ENCODE data around the gene PLEKHG7. TPM values are rescaled to one million over a fixed set of nuclear protein-coding genes. Genes with fewer than 3 reads are reported as not detected.

The PLEKHG7 gene
- total RNA-seq, 1 donor from 2014 or later = not detected

DNA sequence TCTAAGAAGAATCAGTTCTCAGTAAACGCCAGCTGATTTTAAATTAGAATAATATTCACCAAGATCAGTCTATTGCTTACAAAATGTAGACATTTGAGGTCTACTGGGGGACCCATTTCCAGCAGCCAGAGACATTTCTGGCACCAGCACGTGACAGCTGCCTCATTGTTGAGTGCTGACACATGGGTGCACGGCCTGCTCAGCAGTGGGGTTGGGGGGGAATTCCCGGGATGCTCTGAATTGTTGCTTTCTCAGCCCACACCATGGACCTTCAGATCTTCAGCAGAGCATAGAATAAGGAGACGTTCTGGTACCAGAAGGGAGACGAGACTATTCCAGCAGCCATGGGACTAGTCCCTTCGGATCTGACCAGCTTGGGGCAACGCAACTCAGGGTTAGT lies 18.3 kb downstream of the PLEKHG7 start:
- TF ChIP-seq, protein P1, sequence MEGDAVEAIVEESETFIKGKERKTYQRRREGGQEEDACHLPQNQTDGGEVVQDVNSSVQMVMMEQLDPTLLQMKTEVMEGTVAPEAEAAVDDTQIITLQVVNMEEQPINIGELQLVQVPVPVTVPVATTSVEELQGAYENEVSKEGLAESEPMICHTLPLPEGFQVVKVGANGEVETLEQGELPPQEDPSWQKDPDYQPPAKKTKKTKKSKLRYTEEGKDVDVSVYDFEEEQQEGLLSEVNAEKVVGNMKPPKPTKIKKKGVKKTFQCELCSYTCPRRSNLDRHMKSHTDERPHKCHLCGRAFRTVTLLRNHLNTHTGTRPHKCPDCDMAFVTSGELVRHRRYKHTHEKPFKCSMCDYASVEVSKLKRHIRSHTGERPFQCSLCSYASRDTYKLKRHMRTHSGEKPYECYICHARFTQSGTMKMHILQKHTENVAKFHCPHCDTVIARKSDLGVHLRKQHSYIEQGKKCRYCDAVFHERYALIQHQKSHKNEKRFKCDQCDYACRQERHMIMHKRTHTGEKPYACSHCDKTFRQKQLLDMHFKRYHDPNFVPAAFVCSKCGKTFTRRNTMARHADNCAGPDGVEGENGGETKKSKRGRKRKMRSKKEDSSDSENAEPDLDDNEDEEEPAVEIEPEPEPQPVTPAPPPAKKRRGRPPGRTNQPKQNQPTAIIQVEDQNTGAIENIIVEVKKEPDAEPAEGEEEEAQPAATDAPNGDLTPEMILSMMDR (conservative IDR thresholded peaks at IDR 0.05) = no peak
- no peak overlapping the region for H3K27ac Mint-ChIP-seq (ENCODE audit: unreplicated experiment)
- H3K27me3 Mint-ChIP-seq (ENCODE audit: low read depth) = no peaks in the 10 kb centered on the region
- H3K4me3 Mint-ChIP-seq = no peak overlapping the region
- H3K4me1 Mint-ChIP-seq = peaks cover 4% of the 10 kb centered on the region
- no peak for DNase-seq (ENCODE audit: low read depth, low spot score)
- no peaks in the 10 kb centered on the region for H3K36me3 Mint-ChIP-seq (ENCODE audit: low read depth)
- H3K9me3 Mint-ChIP-seq = peaks cover 10% of the 10 kb centered on the region

DNA sequence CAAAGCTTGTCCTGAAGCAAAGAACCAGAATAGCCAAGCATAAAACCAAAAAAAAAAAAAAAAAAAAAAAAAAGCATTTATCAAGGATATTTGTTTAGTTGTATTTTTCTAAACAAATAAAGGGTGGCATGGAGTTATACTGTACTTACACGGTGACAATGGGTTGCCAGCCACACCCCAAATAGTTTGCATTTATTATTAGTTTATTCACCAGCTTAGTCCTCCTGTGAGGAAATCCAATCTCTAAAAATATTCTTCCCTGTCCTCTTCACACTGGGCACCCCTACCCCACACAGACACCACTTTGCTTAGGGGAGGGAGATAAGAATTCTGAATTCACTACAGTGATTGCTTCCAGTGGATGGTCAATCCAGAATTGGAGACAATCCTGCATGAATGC lies 18.9 kb downstream of the PLEKHG7 start:
- Mint-ChIP-seq H3K27ac (ENCODE audit: unreplicated experiment) (no peak overlapping the region), H3K27me3 (ENCODE audit: low read depth) (no peaks in the 10 kb centered on the region), H3K4me3 (no peak overlapping the region), H3K36me3 (ENCODE audit: low read depth) (no peaks in the 10 kb centered on the region), H3K4me1 (peaks cover 4% of the 10 kb centered on the region), H3K9me3 (peaks cover 10% of the 10 kb centered on the region)
- TF ChIP-seq, protein P1 (conservative IDR thresholded peaks at IDR 0.05) = no peak
- no peak for DNase-seq (ENCODE audit: low read depth, low spot score)

DNA sequence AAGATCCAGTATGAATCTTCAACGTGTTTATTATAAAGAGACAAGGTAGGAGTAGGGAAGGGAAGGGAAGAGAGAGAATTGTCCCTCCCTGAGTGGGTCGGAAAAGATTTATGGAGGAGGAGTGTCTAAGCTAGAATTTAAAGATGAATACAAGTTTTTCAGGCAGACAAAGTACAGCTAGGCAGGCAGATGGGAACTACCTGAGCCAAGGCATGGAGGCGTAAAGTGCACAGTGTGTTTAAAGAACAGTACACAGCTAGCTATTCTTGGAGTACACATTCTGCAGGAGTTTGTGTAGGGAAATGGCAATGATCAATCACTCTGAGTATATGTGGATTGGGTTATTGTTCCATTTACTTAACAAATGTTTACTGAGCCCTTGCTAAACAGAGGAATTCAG lies 20.1 kb downstream of the PLEKHG7 start:
- H3K27ac Mint-ChIP-seq (ENCODE audit: unreplicated experiment) = no peak overlapping the region
- H3K9me3 Mint-ChIP-seq = peaks cover 10% of the 10 kb centered on the region
- H3K36me3 Mint-ChIP-seq (ENCODE audit: low read depth) = no peaks in the 10 kb centered on the region

DNA sequence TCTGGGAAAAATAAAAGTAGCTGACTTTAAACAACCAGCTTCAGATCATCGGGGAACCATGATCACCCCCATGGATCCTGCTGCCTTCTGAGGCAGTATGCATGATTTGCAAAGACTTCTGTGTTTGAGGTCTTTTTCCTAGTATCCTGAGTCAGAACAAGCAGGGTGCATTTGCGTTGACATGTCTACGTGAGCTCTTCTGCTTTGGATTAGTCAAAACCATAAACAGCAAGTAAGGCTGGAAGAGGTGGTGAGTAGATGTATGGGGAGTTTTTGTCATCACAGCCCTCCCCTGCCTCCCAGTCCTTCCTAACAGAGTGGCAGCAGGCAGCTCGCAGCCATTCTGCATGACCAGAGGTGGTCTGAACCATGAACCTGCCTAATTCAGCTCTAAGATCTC lies 24.1 kb downstream of the PLEKHG7 start:
- Mint-ChIP-seq H3K36me3 (ENCODE audit: low read depth) (no peaks in the 10 kb centered on the region), H3K4me1 (no peaks in the 10 kb centered on the region), H3K27me3 (ENCODE audit: low read depth) (no peaks in the 10 kb centered on the region), H3K27ac (ENCODE audit: unreplicated experiment) (no peak overlapping the region), H3K9me3 (peaks cover 7% of the 10 kb centered on the region), H3K4me3 (no peak overlapping the region)
- DNase-seq (ENCODE audit: low read depth, low spot score) = no peak
- TF ChIP-seq, protein P1 (conservative IDR thresholded peaks at IDR 0.05) = no peak

More for the DNA sequence above, 20.1 kb downstream of the PLEKHG7 start:
- no peak overlapping the region for H3K4me3 Mint-ChIP-seq
- H3K4me1 Mint-ChIP-seq = no peaks in the 10 kb centered on the region
- H3K27me3 Mint-ChIP-seq (ENCODE audit: low read depth) = no peaks in the 10 kb centered on the region
- DNase-seq (ENCODE audit: low read depth, low spot score) = no peak
- TF ChIP-seq, protein P1 (conservative IDR thresholded peaks at IDR 0.05) = no peak

DNA sequence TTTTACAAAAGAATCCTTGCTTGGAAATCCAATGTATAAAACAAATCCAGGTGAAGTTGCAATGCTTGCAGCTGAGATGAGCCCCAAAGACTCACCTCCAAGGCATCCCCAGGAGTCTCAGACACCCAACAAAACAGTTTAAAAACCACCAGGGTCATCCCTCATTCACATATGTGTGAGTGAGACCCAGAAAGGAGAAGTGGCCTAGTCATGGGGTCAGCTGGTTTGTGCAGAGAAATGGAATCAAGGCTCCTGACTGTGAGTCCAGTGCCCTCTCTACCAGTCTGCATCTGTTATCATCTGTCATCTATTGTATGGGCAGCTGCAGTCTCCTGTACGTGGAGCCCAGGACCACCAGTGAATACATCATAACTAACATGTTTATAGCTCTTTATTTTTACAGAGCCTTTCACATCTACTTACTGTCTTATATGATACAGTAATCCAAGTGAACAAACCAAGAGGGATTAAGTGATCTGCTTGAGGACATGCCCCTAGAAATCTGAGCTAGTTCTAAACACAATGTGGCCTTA lies 27.1 kb downstream of the PLEKHG7 start:
- DNase-seq (ENCODE audit: low read depth, low spot score) = no peak
- H3K4me3 Mint-ChIP-seq = no peak overlapping the region
- TF ChIP-seq, protein P1 (conservative IDR thresholded peaks at IDR 0.05) = no peak
- no peak overlapping the region for H3K27ac Mint-ChIP-seq (ENCODE audit: unreplicated experiment)
- H3K9me3 Mint-ChIP-seq = peaks cover 7% of the 10 kb centered on the region
- no peaks in the 10 kb centered on the region for H3K27me3 Mint-ChIP-seq (ENCODE audit: low read depth)
- H3K4me1 Mint-ChIP-seq = no peaks in the 10 kb centered on the region
- H3K36me3 Mint-ChIP-seq (ENCODE audit: low read depth) = no peaks in the 10 kb centered on the region
